Cardiac muscle cell (in vitro differentiated cells and primary cell): ENCODE measurements around the gene TRAPPC1. TPM values are rescaled to one million over a fixed set of nuclear protein-coding genes. Genes with fewer than 3 reads are reported as not detected.

ENCODE experiments used
- DNase-seq, 2 donors: peaks; one replicate each; pipeline versions ENCODE4 v3.0.0 to v3.0.0-alpha.2; 2010 to 2017; ENCODE audit warnings: low read depth in 1 of 2, low spot score in 1 of 2
- H3K27ac ChIP-seq: fragments of 200-600 bp; sonication (generic); 2 replicates; pipeline ENCODE4 v1.5.1; 2016
- H3K27me3 ChIP-seq: fragments of 200-600 bp; sonication (generic); 2 replicates; pipeline ENCODE4 v1.6.0; 2016; ENCODE audit warnings: control low read depth
- H3K36me3 ChIP-seq: fragments of 200-600 bp; sonication (generic); 2 replicates; pipeline ENCODE4 v1.5.1; 2016; ENCODE audit warnings: control low read depth
- H3K4me1 ChIP-seq: fragments of 200-600 bp; sonication (generic); 2 replicates; pipeline ENCODE4 v1.8.1; 2017; ENCODE audit warnings: low read depth, mild to moderate bottlenecking, mixed run types
- H3K4me3 ChIP-seq: fragments of 200-600 bp; sonication (generic); 2 replicates; pipeline ENCODE4 v1.5.1; 2016; ENCODE audit warnings: mild to moderate bottlenecking
- H3K9me3 ChIP-seq: fragments of 200-600 bp; sonication (generic); 2 replicates; pipeline ENCODE4 v1.5.1; 2017; ENCODE audit warnings: low read depth, mild to moderate bottlenecking, control low read depth
- CTCF ChIP-seq: IDR thresholded peaks from 2 replicates; pipeline ENCODE4 v1.5.1; 2012; ENCODE audit warnings: low read depth, mild to moderate bottlenecking, low read length
- polyA plus RNA-seq: library from polyadenylated mRNA; unstranded; fragments of >200 nt; fragmentation: Nextera tagmentation; extraction: Ambion mirVana; gene quantifications from 2 replicates; pipeline ENCODE4 v1.2.1, GENCODE V29; 2016
- total RNA-seq: library from RNA; depleted of rRNA; stranded (reverse); fragments of >200 nt; gene quantifications from 2 replicates; pipeline ENCODE4 v1.2.3, GENCODE V29; 2016

TRAPPC1 gene
- total and polyA plus RNA-seq, 2 experiments from 2014 or later, result 92.0 to 386 TPM

GRCh38 chr17:7947651-7948050 is 15.9 kb upstream of the TRAPPC1 start:
- peaks cover 50% of the 10 kb centered on the region for H3K36me3 ChIP-seq
- no peak for TF ChIP-seq CTCF

DNA sequence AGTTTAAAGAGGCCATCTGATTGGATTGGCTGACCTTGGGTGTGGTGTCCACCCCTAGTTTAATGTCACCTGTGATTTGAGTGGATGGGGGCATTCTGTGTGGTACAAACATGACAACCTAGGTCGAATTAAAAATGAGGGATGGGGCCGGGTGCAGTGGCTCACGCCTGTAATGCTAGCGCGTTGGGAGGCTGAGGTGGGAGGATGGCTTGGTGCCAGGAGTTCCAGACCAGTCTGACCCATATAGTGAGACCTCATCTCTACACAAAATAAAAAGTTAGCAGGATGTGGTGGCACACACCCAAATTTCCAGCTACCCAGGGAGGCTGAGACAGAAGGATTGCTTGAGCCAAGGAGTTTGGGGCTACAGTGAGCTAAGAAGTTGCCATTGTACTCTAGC is 14.7 kb upstream of the TRAPPC1 start:
- H3K36me3 ChIP-seq, result peaks cover 50% of the 10 kb centered on the region
- DNase-seq, result no peak
- H3K27ac ChIP-seq, result no peak overlapping the region
- no peaks in the 10 kb centered on the region for H3K27me3 ChIP-seq
- H3K9me3 ChIP-seq, result no peaks in the 10 kb centered on the region
- no peak for TF ChIP-seq CTCF
- H3K4me1 ChIP-seq, result no peaks in the 10 kb centered on the region
- H3K4me3 ChIP-seq, result no peak overlapping the region

More at GRCh38 chr17:7947651-7948050, 15.9 kb upstream of the TRAPPC1 start:
- no peak overlapping the region for H3K27ac ChIP-seq
- H3K9me3 ChIP-seq, result no peaks in the 10 kb centered on the region
- H3K27me3 ChIP-seq, result no peaks in the 10 kb centered on the region
- DNase-seq, result peak in 1 of 2 donors; percentile 51
- H3K4me1 ChIP-seq, result no peaks in the 10 kb centered on the region
- no peak overlapping the region for H3K4me3 ChIP-seq

GRCh38 chr17:7945651-7946050 is 13.9 kb upstream of the TRAPPC1 start:
- Histone ChIP-seq H3K27me3 (no peaks in the 10 kb centered on the region), H3K36me3 (peaks cover 56% of the 10 kb centered on the region), H3K4me1 (no peaks in the 10 kb centered on the region), H3K4me3 (no peak overlapping the region), H3K9me3 (no peaks in the 10 kb centered on the region), H3K27ac (no peak overlapping the region)
- TF ChIP-seq CTCF, result no peak
- no peak for DNase-seq

DNA sequence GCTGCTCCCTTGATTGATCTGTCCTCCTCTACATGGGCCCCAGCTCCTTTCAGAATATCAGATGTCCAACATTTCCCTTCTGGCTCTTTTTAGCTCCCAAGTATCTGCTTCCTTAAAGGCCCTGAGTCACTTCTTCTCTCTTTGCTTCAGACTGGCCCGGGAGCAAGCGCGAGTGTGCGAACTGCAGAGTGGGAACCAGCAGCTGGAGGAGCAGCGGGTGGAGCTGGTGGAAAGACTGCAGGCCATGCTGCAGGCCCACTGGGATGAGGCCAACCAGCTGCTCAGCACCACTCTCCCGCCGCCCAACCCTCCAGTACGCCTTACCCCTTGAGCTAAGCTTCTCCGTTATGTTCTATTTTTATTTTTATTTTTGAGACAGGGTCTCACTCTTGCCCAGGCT is 12.6 kb upstream of the TRAPPC1 start:
- Histone ChIP-seq H3K4me1 (no peaks in the 10 kb centered on the region), H3K4me3 (no peak overlapping the region), H3K36me3 (peaks cover 54% of the 10 kb centered on the region), H3K9me3 (no peaks in the 10 kb centered on the region), H3K27ac (no peak overlapping the region), H3K27me3 (no peaks in the 10 kb centered on the region)
- no peak for TF ChIP-seq CTCF
- no peak for DNase-seq

DNA sequence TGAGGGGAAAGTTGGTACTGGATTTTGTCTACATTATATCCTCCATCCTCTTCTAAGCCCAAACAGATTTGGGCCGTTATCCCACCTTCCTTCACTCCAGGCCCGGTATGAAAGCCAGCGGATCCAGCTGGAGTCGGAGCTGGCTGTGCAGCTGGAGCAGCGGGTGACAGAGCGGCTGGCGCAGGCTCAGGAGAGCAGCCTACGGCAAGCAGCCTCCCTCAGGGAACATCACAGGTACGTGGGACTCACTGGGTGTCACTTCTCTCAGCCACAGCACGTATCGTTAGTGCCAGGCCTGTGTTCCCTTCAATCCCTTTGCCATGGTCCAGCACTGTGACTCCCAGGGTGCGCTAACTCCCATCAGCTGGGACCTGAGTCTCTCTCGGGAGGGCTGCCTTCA is 11.5 kb upstream of the TRAPPC1 start:
- DNase-seq, result no peak
- Histone ChIP-seq H3K9me3 (no peaks in the 10 kb centered on the region), H3K27ac (no peak overlapping the region), H3K4me1 (no peaks in the 10 kb centered on the region), H3K36me3 (peaks cover 55% of the 10 kb centered on the region), H3K27me3 (no peaks in the 10 kb centered on the region), H3K4me3 (no peak overlapping the region)
- TF ChIP-seq CTCF, result no peak

- Histone ChIP-seq H3K9me3 (no peaks in the 10 kb centered on the region), H3K36me3 (peaks cover 44% of the 10 kb centered on the region), H3K27ac (no peak overlapping the region), H3K4me3 (no peak overlapping the region), H3K27me3 (no peaks in the 10 kb centered on the region), H3K4me1 (no peaks in the 10 kb centered on the region)
- TF ChIP-seq CTCF, result no peak
- DNase-seq, result no peak
Observed at GRCh38 chr17:7940743-7941142, 9.0 kb upstream of the TRAPPC1 start.
